Fibroblast of upper back skin (primary cell): ENCODE data around the gene TEX13C.
"Not testable (repeated sequence)": the region's sequence is repeated elsewhere in the genome, so short reads cannot be mapped to it uniquely, and the experiment has no call there.

Source experiments
- DNase-seq: peaks from one replicate; pipeline ENCODE4 v3.0.0-alpha.2; 2013

Gene TEX13C

GRCh38 chrX:125319646-125320521 lies at the start of gene TEX13C:
Gene TEX13C (plus strand): TSS chrX:125319871. CDS start chrX:125320120, 249 bp downstream.
- no peak for DNase-seq

- DNase-seq, result no peak
Observed at GRCh38 chrX:125287282-125287681, 32.4 kb upstream of the TEX13C start.

- DNase-seq, result no peak
Observed at GRCh38 chrX:125288343-125288742, 31.3 kb upstream of the TEX13C start.

- DNase-seq, result peak; percentile 18
Observed at GRCh38 chrX:125289209-125289608, 30.5 kb upstream of the TEX13C start.

DNA sequence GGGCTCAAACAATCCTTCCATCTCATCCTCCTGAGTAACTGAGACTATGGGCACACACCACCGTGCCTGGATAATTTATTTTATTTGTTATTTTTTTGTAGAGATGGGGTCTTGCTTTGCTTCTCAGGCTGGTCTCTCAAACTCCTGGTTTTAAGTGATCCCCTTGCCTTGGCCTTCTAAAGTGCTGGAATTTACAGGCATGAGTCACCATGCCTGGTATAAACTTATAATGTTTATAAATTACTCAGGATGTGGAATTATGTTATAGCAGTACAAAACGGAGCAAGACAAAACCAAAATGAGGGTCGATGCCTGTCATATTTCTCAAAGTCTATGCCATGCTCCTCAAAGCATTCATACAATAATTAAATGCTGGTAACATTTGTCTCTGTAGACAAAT lies 29.8 kb upstream of the TEX13C start:
- peak; percentile 16 for DNase-seq

GRCh38 chrX:125291124-125291523 lies 28.5 kb upstream of the TEX13C start:
- no peak for DNase-seq

GRCh38 chrX:125293850-125294780 lies 25.6 kb upstream of the TEX13C start:
- DNase-seq, result no peak

- peak; percentile 12 for DNase-seq
Observed at GRCh38 chrX:125295337-125295736, 24.3 kb upstream of the TEX13C start.

DNA sequence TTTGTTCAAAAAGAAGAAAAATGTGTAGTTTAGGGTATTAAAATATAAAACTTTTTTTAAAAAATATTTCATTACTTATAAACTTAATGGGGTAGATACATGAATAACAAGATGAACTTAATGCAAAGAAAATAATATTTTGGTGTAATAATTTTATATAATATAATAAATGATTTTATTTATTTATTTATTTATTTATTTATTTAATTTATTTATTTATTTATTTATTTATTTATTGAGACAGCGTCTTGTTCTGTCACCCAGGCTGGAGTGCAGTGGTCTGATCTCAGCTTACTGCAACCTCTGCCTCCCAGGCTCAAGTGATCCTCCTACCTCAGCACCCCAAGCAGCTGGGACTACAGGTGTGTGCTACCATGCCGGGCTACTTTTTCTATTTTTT lies 20.8 kb upstream of the TEX13C start:
- DNase-seq, result no peak

DNA sequence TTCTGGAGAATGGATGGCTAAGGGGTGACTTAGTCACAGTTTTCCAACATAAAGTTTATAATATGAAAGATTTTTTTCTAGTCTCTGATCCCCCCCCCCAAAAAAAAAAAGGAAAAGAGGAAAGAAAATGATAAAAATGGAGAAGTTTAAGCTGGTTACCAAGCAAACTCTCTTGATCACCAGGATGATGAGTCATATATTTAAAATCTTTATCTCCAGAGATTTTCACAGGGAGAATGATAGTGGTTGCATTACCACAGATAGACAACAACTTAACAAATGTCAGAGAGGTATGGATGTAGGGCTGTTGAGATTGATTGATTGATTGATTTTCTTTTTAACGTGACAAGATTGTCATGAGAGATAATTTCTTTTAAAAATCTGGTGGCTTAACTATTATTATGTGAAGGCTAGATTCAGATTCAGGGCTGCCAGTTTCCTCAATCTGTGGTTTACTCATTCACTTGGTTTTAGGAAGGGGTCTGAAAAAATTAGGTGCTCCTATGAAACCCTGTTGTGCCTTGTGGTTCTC lies 13.3 kb upstream of the TEX13C start:
- no peak for DNase-seq

GRCh38 chrX:125308653-125309052 lies 11.0 kb upstream of the TEX13C start:
- no peak for DNase-seq

GRCh38 chrX:125319166-125319565 lies 505 bp upstream of the TEX13C start:
- not testable (repeated sequence) for DNase-seq

DNA sequence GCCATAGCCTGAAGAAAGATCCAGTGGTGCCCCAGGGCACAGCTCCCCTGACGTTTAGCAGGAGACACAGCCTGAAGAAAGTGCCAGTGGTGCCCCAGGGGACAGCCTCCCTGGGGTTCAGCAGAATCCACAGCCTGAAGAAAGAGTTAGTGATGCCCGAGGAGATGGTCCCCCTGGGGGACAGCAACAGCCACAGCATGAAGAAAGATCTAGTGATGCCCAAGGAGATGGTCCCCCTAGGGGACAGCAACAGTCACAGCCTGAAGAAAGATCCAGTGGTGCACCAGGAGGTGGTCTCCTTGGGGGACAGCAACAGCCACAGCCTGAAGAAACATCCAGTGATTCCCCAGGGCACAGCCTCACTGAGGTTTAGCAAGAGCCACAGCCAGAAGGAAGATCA lies 2.8 kb downstream of the TEX13C start:
- DNase-seq, result no peak

DNA sequence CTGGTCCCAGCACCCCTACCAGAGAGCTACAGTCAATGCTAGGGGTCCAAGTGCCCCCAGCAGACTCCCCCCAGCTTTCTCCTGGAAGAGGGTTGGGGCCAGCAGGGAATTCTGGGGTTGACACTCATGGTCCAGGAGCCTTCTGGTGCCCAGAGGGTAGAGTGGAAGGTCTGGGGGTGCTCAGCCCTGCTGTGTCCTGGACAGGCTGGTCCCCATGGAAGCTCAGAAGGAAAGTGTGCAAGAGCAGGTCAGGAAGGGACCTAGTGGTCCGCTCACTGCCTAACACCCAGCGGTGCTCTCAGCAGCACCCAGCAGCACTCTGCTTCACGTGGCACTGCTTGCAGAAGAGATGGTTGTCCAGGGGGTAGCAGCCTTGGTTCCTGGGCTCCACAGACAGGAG lies 6.9 kb downstream of the TEX13C start:
- no peak for DNase-seq

DNA sequence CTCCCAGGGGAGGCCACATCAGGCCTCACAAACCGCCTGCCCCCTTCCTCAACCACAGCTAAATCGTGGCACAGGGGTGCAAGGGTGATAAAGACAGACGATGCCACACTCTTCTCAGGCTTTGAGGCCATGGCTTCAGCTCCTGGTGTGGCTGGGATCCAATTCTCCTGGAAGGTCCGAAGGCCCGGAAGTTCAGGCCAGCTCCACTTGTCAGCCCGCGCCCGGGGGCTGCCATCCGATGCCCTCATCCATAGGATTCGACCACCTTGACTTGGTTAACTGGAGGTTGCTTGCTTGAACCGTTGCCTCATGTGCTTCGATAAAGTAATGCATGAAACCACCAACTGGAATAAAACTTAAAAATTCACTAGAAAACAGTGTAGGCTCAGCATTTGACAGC lies 8.2 kb downstream of the TEX13C start:
- no peak for DNase-seq

DNA sequence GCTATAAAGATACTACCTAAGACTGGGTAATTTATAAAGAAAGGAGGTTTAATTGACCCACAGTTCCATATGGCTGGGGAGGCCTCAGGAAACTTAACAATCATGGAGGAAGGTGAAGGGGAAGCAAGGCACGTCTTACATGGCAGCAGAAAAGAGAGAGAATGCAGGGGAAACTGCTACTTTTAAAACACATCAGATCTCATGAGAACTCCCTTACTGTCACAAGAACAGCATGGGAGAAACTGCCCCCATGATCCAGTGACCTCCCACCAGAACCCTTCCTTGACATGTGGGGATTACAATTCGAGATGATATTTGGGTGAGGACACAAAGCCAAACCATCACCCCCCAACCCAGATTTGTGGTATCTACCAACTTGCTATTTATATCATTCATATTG lies 13.9 kb downstream of the TEX13C start:
- DNase-seq, result no peak

DNA sequence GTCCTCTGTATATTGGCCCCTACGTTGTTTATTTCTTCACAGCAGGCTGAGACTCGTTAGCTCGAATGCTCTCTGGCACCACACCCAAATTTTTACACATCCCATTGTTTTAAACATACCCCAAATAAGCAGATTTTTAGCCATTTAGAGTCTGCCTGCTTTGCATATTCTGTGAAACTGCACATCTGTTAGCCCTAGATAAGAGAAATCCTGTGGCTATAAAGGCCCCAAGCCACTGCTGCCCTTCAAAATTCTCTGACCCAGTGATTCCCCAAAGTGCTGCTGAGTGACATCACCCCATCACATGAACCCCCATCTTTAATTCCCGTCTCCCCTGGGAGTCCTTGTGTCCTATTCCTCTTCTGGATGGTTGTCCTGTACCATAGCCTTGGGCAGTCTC lies 20.8 kb downstream of the TEX13C start:
- DNase-seq, result no peak

DNA sequence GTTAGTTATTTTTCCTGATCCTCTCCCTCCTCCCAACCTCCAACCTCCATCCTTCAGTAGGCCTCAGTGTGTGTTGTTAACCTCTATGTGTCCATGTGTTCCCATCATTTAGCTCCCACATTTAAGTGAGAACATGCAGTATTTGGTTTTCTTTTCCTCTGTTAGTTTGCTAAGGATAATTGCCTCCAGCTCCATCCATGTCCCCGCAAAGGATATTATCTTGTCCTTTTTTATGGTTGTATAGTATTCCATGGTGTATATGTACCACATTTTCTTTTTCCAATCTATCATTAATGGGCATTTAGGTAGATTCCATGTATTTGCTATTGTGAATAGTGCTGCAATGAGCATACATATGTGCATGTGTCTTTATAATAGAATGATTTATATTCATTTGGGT lies 54.5 kb downstream of the TEX13C start:
- DNase-seq, result no peak
